Measurements from ENCODE around the gene FLNB.
A peak's percentile ranks its signal among the peaks of the same experiment; 100 is the strongest.

FLNB gene

GRCh38 chr3:58215317-58216025 lies 207.2 kb downstream of the FLNB start:
- DNase-seq = no peak

- no peak for DNase-seq
Observed at GRCh38 chr3:58216496-58217195, 208.4 kb downstream of the FLNB start.

GRCh38 chr3:58217209-58217811 lies 209.1 kb downstream of the FLNB start:
- DNase-seq = peak; percentile 36

- no peak for DNase-seq
Observed at GRCh38 chr3:58218904-58219303, 210.7 kb downstream of the FLNB start.

All from stimulated activated naive CD4-positive, alpha-beta T cell treated with Interleukin-2 at 50 U/mL for 16 hours (primary cell).